HG02943 (cell line): ENCODE data around the gene RCC2.

ENCODE experiments used
- ATAC-seq: cut with Tn5 transposase; IDR thresholded peaks from one replicate; pipeline ENCODE4 v1.9.1; 2021; ENCODE audit warnings: mild to moderate bottlenecking, low read depth, moderate library complexity; ENCODE audit not compliant: unreplicated experiment

Gene RCC2

DNA sequence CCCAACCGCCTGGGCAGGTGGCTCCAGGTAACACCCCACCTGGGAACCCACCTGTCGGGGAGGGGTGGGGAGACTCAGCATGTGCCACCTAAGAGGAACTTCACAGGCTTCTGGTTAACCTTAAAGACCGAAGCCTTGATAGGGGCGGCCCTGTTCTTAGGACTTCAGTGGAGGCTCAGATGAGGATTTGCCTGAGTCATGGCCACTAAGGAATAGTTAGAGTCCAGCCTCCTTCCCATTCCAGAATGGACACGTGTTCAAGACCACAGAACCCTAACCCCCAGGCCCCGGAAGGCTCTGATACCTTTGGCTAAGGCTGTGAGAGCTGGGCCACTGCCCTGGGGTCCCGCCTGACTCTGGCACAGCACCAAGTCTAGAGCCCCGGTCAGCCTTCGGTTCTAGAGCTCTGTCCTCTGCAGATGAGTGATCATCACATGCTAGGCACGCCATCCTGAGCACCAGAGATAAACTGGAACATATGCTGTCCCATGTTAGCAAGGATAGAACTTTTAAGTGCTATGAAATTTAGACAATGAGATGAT, 47.2 kb downstream of the RCC2 start:
- no peak for ATAC-seq

DNA sequence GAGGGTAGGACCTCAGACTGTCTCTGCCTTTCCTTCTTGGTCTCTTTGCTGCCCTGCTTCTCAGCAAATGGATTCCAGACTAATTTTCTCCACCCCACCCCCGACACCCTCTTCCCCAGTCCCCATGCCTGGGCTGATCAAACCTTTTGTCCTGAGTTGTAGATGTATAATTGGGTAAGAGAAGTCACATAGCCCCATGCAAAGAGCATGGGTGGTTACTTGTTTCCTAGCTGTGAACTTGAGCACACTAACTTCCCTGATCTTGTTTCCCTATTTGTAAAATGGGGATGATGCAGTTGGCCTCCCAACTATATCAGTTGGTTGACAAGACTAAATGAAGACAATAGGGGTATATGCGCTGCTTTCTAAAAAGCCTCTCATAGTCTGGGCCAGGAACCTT, 58.3 kb downstream of the RCC2 start:
- ATAC-seq, result no peak

DNA sequence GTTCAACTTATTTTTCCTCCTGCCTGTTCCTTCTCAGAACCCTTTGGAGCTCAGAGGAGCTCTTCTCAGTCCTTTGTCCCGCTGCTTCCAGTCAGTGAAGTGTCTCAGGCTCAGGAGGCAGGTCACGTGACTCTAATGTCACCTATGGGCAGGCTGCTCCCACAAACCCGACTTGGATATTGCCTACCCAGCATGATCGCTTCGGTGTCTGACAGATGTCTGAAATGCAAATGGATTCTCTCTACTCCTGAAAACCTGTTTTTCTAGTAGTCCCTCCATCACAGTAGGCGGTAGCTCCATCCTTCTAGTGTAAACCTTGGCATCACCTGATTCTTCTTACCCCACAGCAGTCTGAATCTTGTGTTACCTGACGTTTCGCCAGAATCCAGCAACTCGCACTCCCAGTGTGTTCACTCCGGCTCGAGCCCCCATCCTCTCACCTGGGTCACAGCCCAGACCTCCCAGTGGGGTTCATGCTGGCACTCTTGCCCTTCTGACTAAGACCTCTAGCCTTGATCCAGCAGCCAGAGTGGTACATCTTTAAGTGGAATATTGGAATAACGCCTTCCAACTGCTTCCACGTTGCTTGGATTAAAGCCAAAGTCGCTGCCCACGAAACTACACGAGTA, 62.0 kb downstream of the RCC2 start:
- ATAC-seq, result no peak

DNA sequence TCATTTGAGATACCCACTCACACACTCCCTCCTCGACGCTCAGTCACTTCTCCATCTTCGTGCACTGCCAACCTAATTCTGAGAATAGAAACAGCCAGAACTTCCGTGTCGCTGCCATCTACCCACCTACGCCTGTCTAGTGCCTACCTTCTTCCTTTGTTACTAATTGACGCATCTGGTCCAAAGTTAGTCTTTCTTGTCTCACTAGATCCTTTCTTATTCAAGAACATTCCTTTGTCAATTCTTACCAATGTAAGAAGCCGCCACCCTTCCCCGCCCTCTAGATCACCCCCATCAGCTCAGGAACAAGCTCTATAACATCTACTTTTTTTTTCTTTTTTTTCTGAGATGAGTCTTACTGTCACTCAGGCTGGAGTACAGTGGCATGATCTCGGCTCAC, 63.8 kb downstream of the RCC2 start:
- no peak for ATAC-seq

DNA sequence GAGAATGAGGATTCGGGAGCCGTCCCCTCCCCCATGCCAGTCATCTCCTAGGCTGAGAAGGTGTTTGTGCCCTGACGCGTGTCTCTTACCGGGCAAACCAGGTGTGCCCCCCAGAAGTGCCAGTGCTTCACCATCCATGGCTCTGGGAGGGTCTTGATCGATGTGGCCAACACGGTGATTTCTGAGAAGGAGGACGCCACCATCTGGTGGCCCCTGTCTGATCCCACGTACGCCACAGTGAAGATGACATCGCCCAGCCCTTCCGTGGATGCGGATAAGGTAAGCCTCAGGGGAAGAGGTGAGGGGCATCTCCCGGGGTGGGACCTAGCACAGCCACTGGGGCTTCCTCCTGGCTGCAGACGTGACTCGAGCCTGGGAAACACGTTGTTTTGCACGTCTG, 66.5 kb downstream of the RCC2 start:
- ATAC-seq, result no peak

DNA sequence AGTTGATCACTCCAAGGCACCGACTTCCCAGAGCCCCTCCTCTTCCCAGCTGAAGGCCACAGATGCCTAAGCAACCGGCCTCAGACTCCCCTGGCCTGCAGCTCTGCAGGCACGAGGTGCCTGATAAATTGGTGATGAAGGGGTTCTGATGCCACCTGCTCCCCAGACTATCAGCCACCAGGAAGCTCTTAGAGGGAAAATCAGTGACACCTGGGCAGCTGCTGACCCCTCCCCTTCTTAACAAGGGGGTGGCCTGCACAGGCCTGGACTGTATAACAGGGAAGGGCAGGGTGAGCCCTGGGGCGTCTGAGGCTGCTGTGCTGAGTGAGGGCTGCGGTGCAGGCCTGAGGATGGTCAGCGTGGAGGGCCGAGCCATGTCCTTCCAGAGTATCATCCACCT, 67.6 kb downstream of the RCC2 start, which contains the start of gene PADI6:
TSS of gene PADI6 (plus strand) at position 301 of the 400 bp plus-strand sequence. CDS start at position 351, 50 bp downstream.
- ATAC-seq, result no peak

DNA sequence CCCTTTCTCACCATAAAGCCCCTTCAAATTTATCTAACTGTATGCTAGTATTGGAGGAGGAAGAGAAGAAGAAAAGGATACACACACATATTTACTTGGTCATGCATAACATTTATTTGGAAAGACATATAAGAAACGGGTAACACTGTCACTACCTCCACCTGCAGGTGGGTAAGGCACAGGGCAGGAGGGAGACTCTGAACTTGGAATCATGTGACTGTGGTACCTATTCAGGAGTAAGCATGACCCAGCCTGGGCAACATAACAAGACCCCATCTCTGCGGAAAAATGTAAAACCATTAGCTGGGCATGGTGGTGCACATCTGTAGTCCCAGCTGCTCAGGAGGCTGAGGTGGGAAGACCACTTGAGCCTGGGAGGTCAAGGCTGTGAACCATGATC, 68.9 kb downstream of the RCC2 start:
- no peak for ATAC-seq

DNA sequence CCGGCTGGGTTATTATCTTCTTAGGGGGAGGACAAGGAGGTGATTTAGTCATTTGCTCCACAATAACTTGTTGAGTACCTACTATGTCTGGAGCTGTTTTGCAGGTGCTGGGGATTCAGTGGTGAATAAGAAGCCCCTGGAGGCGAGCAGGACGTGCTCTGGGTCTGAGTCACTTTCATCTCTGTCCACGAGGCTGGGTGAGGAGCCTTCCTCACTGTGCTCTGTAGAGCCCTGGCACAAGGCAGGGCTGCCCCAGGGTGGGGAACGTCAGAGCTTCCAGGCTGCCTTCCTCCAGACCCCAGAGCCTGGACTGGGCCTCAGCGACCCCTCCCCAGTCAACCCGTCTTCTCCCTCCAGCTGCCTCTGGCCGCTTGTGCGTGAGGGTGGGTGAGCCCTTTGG, 70.0 kb downstream of the RCC2 start:
- no peak for ATAC-seq

DNA sequence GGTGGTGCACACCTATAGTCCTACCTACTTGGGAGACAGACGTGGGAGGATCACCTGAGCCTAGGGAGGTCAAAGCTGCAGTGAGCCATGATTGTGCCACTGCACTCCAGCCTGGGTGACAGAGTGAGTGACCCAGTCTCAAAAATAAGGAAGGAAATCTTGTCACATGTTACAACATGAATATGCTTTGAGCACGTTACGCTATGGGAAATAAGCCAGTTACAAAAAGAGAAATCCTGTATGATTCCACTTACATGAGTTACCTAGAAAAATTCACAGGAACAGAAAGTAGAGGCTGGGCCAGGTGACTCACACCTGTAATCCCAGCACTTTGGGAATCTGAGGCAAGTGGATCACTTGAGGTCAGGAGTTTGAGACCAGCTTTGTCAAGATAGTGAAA, 74.2 kb downstream of the RCC2 start:
- ATAC-seq, result no peak

DNA sequence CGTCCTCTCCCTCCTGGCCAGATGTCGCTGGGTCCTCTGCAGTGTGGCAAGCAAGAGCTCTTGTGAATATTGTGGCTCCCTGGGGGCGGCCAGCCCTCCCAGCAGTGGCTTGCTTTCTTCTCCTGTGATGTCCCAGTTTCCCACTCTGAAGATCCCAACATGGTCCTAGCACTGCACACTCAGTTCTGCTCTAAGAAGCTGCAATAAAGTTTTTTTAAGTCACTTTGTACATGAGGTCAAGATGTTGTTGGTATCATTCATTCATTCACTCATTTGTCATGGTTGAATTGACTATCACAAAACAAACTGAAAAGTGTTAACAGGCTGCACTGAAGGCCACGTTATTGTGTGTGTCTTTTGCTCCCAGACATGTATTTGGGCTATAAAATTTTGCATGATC, 75.7 kb downstream of the RCC2 start:
- no peak for ATAC-seq

DNA sequence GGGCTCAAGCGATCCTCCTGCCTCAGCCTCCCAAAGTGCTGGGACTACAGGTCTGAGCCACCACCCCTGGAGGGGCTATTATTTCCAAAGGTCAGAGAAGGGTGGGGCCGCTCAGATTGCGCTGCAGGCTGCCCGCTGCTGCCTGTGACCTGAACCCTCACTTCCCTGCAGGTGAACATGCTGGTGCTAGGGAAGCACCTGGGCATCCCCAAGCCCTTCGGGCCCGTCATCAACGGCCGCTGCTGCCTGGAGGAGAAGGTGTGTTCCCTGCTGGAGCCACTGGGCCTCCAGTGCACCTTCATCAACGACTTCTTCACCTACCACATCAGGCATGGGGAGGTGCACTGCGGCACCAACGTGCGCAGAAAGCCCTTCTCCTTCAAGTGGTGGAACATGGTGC, 76.1 kb downstream of the RCC2 start:
- ATAC-seq, result no peak

DNA sequence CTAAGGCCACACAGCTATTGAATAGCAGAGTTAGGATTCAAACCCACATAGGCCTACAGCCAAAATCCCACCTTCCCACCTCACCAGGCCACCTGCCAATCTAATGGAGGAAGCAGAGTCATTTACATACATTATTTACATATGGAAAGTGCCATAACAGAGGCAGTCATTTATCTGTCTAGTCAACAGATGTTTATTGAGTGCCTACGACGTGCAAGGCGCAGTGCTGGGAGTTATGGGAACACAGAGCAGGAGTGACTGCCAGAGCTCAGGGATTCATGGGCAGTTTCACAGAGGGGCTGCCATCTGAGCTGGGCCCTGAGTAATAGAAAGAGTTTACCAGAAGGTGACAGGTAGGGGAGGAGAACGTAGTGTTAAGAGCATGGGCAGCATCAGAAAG, 77.8 kb downstream of the RCC2 start:
- no peak for ATAC-seq

DNA sequence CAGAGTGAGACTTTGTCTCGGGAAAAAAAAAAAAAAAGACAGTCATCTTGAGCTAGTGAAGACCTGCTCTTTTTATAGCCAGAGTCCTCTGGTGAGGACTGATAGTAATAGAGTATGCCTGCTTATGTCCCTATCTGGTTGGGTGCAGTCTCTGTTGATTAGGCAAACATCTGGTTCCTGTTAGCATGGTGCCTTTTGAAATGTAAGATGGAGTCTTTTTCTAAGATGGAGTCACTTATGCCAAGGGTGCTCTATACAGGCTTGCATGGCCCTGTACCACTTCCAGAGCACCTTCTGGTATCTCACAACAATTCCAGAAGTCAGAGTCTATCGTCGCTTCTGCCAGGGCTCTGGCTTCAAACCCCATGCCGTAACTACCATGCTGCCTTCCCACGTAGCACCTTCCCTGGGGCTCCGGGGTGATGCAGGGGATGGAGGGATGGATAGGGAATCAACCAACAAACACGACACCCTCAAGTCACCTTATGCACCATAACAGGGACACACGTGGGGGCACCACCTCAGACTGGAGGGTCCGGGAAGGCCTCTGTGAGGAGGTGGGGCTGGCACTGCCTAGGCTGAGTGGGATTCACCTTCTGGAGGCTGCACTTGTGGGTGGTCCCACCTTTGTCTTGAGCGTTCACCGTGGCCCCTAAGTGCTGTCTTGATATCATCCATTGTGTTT, 79.1 kb downstream of the RCC2 start:
- ATAC-seq, result no peak

DNA sequence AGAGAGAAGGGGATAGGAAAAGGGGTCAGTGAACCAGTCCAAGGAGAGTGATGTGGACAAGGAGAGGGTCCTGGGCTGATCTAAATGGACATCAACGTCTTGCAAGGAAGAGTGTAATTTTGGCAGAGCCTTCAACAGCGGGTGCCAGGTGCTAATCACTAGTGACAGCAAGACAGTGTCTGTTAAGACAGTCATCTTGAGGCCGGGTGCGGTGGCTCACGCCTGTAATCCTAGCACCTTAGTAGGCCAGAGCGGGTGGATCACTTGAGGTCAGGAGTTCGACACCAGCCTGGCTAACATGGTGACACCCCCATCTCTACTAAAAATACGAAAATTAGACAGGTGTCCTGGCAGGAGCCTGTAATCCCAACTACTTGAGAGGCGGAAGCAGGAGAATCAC, 79.7 kb downstream of the RCC2 start:
- no peak for ATAC-seq

DNA sequence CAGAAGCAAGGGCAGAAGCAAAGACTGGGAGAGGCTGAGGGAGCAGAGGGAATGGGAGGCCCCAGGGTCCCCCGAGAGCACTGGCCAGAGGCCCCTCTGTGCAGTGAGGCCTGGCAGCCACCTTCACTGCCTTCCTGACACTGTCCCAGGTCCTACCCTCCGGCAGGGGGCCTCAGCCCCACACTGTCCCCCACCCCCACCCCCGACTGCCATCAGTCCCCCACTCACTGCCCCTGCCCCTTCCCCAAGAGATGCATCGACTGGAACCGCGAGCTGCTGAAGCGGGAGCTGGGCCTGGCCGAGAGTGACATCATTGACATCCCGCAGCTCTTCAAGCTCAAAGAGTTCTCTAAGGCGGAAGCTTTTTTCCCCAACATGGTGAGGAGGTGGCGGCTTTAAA, 80.4 kb downstream of the RCC2 start:
- no peak for ATAC-seq

DNA sequence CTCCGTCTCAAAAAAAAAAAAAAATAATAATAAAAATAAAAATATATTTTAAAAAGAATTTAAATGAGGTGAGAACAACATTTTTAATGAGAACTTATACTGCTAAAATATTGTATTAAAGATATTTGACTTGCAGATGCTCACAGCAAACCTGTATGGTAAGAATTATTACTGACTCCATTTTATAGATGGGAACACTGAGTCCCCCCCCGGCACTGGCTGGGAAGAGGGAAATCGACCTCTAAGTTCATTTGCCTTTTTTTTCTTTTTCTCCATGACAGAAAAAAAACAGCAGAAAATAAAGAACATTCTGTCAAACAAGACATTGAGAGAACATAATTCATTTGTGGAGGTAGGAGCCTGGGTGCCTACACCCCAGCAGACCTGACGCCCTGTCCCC, 80.9 kb downstream of the RCC2 start:
- no peak for ATAC-seq
